Embryonic facial prominence (tissue), 1 donor: ENCODE results near the gene MEF2C.
A peak's percentile ranks its signal among the peaks of the same experiment; 100 is the strongest.

Experiments
- DNase-seq: peaks from one replicate; pipeline ENCODE4 v3.0.0-alpha.2; 2016; ENCODE audit errors: extremely low spot score

The MEF2C gene

DNA sequence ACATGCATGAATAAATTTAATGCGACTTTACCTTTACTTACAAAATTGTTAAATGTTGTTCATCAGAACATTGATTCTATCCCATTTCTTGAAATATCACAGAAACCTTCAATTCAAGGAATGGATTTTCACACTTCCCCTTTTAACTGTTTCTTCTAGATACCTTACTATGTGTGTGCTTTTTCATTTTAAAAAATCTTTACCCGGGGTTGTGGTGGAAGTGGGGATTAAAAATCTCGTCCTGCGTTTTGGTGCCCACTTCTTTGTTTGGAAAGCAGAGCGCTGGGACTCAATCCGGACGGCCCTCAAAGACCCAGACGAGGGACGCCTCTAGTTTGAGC lies 5.8 kb upstream of the MEF2C start:
- DNase-seq, result no peak

DNA sequence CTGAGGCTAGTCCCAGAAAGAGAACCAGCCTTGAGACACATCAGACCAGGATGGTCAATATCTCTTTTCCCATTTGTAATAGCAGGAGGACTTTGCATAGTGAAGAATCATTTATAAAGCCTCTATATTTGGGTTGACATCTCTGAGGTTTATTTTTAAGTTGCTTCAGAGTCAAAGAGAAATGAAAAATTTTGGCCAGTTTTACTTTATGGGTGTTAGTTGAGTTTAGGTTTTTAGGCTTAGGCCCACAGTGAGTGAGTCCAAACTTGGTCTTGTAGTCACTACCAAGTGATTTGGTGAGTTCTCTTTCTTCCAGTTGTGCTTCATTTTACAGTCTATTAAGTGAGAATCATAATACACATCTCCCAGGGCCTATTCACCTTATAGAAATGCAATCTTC lies 5.3 kb upstream of the MEF2C start:
- no peak for DNase-seq

DNA sequence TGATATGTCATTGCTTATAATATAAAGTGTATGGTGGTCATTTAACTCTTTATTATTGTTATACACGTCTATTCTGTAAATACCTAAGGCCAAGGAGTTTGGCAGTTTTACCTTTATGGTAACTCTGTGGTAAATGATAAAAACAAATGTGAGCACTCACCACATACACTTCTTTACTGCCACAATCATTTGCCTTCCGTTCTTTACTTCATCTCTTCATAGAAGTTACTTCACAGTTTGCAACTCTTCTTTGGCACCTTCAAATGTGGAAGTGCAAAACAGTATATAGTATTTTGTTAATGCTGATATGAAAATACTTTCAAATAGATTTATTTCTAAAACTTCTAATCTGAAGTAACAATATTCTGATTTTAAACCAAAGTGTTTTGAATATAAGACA lies 4.4 kb upstream of the MEF2C start:
- DNase-seq, result no peak

DNA sequence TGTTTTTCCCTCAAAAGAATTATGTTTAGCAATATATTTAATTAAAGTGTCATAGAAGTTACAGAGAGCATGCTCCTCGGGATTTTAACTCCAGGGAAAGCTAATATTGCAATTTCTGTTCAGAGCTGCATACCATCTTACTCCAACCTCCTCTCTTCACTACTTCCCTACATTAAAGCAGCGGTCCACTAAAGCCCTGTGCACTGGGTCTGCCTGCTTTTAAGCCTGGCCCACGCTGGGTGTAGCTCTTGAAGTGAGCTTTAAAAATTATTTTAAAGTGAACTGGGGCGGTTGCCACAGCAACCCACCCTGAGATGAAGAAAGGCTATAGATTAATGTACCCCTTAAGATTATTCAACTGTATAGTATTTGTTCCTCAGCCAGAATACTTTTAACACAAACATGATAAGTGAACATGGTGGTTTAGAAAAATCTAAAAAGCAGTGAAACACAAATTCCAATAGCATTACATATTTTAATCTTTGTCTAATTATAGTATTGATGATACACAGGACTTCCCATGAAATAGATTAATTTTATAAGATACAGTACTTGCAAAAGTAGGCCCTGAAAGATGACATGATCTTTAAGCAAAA lies 3.9 kb upstream of the MEF2C start:
- DNase-seq, result no peak

DNA sequence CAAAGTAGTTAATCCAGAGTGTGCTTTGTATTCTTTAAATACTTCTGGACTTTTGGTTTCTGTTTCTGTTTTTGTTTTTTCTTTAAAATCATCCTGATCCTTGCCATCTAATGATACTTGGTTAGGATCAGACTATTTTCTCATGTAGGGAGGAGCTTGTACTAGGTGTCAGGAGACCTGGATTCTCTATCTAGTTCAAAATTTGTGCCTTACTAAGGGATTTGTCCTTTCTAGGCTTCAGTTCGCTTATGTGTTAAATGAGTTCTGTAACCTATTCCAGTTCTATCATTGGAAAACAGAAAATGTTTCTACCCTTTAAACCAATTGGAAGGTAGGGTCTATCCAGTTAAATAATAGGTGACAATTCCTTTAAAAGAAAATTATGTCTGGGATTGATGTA lies 3.3 kb upstream of the MEF2C start:
- no peak for DNase-seq

DNA sequence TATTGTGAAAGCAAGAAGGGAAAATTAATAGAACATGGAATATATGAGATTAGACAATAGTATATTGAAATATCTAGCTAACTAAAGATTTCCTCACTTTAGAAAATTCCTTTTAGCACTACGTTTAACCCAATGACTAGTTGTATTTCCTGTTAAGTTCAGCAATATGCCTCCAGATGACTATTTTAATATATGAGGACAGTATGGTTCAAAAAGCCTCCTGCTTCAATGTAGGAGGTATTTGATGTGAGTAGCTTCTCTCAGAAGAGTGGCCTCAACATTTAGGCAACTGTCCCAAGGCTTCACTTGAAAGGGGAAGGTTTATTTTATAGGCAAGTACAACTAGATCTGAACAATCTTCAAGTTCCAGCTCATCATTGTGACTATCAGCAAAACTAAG lies 2.0 kb upstream of the MEF2C start:
- no peak for DNase-seq

DNA sequence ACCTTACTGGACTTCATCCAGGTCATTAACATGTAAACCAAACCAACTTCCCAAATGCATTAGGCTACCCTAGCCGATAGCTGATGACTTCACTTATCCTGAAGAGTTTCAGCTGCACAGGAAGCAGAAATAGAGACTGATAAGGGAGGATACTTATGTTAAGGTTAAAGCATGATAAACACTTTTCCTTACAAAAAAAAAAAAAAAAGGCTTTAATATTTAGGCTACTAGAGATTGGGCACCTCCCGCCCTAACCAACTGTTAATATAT lies 1.6 kb upstream of the MEF2C start:
- no peak for DNase-seq

DNA sequence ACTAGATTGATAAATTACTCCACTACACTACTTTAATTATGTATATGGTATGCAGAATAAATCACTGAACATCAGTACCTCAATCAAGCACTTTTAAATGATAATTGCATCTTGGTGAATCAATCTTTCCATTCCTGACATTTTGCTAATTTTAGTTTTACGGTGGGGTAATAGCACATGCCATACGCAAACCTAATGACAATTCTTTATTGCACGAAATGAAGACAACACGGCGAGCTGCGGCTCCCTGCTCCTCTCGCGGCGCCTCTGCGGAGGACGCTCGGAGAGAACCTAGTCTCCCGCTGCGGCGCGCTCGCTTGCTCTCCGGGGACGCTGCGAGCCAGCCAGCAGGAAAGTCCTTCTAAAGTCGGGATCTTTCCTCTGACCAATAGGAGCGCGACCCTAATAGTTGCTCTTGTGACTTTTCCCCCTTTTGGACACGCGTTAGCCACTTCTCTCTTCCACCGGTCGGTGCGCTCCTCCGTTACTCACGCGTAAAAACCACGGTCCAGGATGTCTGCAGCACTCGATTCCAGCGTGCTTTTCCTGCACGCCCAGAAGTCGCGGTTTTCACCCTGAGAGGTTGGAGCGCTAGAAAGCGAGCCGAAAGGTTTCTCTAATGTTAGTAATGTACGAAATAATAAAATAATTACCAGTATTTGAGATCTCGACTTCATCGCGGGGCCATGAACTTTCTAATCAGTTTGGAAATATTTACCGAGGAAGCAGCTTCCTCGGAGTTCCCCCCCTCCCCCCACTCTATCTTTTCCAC lies 1.0 kb upstream of the MEF2C start:
- peak; percentile 19 for DNase-seq

DNA sequence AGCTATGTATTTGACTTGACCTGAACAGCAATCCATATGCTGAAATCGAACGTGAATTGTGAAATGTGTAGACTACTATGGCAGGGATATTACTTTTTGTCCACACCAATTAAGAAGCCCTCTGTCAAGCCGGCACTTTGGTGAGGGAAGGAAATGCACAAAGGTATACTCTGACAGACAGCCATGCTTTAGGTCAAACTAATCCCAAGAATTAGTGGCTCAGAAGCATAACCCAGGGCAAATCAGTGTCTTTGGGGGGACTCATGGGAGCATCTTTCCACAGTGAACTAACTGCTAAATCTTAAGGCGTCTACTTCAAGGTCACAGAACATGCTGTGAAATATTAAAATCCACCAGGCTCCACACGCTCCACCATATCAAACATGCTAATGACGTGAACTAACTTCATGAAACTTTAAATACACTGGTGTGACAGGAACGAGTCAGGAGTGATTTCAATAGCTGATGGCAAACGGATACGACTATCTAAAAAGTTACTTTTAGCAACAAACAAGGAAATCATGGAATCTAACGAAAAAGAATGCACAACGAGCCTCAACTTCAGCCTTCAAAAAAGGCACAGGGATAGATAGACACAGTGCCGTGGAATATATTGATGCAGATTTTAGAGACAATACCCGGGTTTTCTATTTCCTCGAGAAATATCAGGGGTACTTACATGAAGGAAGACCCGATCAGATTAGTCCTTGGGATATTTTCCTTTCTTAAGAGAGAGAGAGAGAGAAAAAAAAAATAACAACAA lies 527 bp downstream of the MEF2C start:
- DNase-seq, result peak; percentile 11

DNA sequence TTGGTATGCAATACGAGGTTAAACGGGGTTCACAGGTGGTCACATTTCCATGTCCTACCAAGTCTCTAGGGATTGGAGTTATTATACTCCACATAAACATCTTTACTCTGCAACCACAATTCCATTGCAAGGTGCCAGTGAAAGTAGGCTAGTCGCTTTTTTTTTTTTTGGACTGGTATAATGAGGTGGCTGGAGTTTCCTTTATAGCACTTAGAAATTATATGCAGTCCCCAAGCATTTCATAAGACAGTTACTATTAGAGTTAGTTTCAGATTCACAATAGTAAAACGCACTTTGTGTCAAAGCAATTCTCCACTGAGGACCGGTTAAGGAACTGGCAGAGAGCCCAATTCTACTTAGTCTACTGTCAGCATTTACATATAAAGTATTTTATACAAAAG lies 1.4 kb downstream of the MEF2C start:
- peak; percentile 15 for DNase-seq

DNA sequence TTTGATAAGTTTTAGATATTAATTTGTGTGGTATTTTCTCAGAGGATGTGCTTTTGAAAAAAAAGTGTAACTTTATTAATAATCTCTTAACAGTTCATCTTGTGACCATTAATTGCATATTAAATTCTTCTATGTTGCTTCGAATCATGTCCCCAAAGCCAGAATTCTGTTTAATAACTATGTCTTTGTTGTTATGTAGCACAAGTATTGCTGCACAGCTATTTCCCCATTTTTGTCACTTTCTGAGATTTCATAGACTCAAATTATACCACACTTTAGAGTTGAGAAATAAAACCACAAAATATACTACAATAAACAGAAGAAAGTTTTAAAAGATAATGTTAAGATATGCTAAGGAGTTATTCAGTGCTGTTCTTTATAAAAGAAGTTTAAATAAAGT lies 2.8 kb downstream of the MEF2C start:
- no peak for DNase-seq

DNA sequence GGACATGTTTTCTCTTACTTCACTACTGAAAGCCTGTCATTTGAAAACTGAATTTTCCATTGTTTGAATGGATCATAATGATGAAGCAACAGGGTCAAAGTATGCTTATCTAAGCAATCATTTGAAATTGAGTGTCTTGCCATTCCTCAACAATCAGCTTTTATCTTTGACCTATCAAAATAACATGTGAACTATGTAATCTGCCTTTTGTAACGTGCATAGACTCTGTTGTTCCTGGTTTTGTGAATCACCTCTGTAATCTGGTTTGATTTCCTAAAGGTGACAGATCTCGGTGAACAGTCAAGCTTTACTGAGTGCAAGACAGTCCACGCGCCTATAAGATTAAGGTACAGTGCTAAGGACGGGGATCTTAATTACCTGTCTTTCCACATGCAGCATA lies 3.3 kb downstream of the MEF2C start:
- DNase-seq, result no peak

DNA sequence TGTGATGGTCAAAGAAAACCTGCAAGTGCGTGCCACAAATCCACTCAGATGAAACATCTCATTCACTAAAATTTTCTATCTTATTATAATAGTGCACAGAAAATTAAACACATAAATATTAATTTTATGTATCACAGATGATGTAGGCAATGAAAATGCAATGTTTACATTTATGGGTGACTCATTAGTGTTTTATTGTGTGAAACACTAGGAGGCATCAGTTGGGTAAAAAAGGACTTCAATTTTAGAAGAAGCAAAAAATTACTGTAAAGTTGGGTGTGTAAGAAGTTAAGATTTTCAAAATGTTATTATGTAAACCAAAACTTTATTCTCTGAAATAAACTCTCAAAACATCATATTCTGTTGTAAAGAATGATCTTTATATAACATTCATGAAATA lies 4.0 kb downstream of the MEF2C start:
- DNase-seq, result no peak

DNA sequence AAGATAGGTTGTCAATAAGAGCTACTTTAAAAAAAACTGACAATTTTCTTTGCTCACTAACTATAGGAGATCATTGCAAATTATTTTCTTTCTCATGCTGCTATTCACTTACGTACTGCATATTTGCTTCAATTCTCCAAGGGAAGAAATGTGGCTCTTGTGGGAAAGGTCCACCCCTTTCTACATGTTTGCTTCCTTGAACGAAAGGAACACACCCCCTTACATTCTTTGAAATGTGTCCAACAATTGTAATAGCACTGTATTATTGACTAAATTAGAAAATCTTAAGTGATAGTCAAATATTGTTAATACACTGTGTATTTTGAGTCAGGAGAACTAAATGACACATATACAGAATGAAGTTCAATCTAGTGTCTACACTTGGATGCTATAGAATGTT lies 5.2 kb downstream of the MEF2C start:
- DNase-seq, result no peak

DNA sequence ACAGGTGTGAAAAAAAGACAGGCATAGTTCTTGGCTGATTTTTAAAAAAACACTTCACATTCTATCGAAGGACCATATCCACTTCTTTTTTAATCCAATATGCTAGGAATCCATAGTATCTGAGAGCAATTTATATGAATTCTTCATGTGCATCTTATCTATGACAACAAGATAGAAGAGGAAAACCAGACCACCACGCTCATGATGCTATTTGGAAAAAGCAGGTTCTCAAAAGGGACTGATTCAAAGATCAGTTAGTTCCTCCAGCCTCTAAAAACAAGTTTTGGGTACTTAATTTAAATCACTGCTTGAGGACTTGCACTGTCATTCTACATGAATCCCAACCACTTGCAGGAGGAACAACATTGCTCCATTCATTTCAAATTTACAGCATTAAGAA lies 6.3 kb downstream of the MEF2C start:
- DNase-seq, result no peak

DNA sequence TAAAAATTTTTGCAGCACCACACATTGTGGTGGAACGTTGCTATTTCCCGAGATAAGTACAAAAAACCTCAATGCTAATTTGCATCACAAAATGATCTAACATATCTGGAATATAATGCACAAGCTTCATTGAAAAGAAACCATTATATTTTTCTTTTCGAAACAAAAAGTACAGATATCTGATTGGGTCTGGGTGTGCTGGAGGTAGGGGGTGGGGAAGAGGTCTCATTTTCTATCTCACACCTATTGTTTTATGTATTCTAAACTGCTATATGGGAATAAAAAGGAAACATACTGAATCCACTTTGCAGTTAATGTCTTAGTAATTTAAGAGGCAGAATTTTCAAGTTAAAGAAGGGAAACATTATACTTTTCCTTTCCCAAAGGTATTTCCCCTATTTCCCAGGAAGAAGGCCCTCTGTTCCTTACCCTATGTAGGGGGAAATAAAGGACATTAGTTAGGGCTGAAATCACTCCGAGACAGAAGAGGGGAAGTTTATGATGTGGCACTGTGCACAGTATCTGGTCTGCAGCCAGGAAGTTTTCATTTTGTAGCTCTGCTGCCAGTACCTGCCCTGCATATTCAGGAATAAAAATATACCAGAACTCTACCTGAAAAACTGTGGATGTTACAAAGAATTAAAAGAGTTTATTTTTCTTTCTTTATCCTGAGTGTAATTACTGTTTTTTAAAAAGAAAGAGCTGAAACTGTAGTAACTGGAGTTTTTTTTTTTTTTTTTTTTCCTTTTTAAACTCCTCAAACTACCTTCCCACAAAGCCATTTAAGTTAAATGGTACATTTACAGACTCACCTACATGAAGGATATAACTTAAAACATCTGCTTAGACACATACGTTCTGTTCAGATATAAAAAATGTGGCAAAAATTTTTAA lies 7.4 kb downstream of the MEF2C start:
- no peak for DNase-seq

DNA sequence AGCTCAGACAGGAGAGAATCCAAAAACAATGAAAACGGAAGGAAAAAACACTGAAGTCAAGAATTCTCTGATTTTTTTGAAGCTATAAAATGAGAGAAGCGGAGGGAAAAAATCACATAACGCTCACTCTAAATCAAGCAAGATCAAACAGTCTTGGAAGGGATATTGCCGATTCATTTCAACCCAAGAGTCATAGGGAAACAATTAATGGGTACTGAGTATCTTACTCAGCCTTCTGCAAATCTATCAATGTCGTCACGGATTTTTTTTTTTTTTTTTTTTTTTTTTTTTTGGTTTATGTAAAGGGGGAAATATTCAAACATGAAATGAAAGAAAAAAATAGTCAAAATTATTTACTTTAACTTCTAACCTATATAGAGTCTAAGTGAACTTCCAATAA lies 9.5 kb downstream of the MEF2C start:
- no peak for DNase-seq

DNA sequence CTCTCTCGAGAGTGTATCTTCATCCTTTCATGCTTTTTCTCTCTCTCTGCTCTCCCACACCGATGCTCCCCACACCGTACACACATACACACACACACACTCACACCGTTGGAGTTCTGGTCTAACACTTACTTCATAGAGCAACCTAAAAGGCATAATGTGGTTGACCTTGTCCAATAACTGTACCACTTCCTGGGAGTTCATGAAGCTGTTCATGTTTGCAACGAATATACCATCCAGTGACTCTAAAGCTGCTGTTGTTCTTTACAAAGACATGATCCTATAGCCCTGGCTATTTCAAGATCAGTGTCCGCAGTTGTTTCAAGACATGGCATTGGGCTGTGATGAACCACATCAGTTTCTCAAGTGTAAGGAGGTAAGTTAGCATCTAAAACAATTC lies 10.0 kb downstream of the MEF2C start:
- DNase-seq, result no peak

DNA sequence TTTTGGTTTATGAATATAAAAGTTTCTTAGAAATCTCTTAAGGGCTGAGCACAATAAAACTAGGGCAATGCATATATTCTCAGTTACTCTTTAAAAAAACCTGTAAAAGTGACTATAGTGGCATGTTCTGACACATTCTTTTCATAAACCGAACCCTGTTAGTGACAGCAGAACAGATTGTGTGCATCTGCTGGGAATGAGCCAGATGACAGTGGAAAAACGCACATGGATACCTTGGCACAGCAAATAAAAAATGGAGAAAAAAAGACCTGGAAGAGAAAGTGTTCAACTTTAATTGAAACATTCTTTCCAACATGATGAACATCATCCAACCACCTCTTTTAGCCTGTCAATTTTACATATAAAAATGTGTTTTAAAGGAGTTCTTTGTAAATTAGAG lies 12.7 kb downstream of the MEF2C start:
- DNase-seq, result no peak

DNA sequence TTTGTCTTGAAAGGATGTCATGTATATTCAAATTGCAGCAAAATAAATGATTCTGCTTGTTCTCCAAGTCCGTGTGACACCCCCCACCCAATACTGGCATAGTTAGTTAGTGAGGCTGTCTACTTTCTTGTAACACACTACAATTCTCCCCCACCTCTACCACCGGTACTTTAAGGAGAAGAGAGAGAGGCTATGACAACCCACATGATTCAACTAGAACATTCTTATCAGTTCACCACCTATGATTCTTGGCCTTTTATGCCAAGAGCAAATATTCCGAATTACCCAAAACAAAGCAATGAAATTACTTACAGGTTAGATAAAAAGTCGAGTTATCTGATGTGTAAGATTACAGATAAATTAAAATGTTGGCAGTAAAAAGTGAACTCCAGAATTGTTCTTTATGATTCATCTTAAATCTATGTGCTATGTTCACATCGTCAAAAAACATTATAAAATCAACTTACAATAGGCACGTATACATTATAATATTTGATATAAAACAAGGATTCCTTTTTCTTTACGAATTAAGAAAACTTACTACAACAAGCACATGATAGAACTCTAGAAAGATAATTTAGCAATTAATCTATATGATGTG lies 14.4 kb downstream of the MEF2C start:
- DNase-seq, result no peak

DNA sequence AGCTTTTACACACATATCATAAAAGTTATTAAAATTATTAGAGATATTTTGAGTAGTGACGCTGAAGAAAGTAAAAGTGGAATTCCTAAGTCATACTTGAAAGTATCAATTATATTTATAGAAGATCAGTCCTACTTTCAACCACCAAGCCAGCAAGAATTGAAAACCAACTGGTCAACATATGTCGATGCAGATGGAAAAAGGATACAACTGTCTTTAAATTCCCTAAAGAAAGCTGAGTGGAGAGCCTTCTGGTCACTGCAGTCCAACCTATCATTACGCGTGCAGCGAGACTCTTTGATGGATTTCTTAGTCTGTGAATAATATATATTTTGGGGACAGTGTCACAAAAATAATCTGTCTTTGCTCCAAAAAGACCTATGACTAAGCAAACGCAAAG lies 15.3 kb downstream of the MEF2C start:
- DNase-seq, result no peak

DNA sequence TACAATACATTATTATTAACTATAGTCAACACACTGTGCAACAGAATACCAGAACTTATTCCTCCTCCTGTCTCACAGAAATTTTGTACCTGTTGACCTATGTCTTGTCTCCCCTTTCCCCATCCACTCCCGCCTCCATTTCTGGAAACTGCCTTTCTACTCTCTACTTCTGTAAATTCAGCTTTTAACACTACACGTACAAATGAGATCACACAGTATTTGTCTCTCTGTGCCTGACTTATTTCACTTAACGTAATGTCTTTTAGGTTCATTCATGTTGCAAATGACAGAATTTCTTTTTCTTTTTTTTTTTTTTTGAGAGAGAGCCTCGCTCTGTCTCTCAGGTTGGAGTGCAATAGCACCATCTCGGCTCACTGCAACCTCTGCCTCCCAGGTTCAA lies 19.5 kb downstream of the MEF2C start:
- DNase-seq, result no peak
